SK-N-SH (cell line): Measurements from ENCODE around the gene PPME1. TPM values are rescaled to one million over a fixed set of nuclear protein-coding genes. Genes with fewer than 3 reads are reported as not detected.

Source experiments
- CTCF ChIA-PET: fragments of 300-600, 350-600 bp; formaldehyde crosslinking; extraction: SDS; loops from one replicate; lab custom pipeline; 2021; lab: Yijun Ruan, JAX
- POLR2A ChIA-PET: fragments of 350-600 bp; sonication (Branson Sonifier 250); formaldehyde crosslinking; extraction: SDS; loops from one replicate; lab custom pipeline; 2020; ENCODE audit warnings: antibody characterized with exemption, inconsistent platforms; lab: Yijun Ruan, JAX
- DNase-seq: peaks from one replicate; pipeline ENCODE4 v3.0.0; 2012
- H2AFZ ChIP-seq: fragments of 200-600 bp; sonication (generic); 2 replicates; pipeline ENCODE4 v1.8.1; 2016; ENCODE audit warnings: antibody characterized with exemption, mild to moderate bottlenecking, low read depth
- H3F3A ChIP-seq: fragments of 200-600 bp; sonication (generic); replicated peaks from 2 replicates; pipeline ENCODE3; 2016; ENCODE audit warnings: antibody characterized with exemption, mild to moderate bottlenecking; ENCODE audit not compliant: insufficient read depth
- H3K27ac ChIP-seq, 2 experiments: fragments of 200-500 bp in 1 of 2; fragments of 200-600 bp in 1 of 2; sonication (Bioruptor generic) in 1 of 2; sonication (generic), shearing (Covaris generic) in 1 of 2; 2 replicates each; pipeline versions ENCODE4 v1.5.1 to v1.6.1; 2014 to 2016; ENCODE audit warnings: low read depth in 2 of 2, inconsistent platforms in 1 of 2, low read length in 1 of 2, mild to moderate bottlenecking in 1 of 2, mixed read lengths in 1 of 2
- H3K27me3 ChIP-seq: fragments of 200-600 bp; sonication (generic), shearing (Covaris generic); 2 replicates; pipeline ENCODE4 v1.6.1; 2016; ENCODE audit warnings: mixed run types; ENCODE audit not compliant: insufficient read depth
- H3K36me3 ChIP-seq, 2 experiments: fragments of 200-500 bp in 1 of 2; fragments of 200-600 bp in 1 of 2; sonication (Bioruptor generic) in 1 of 2; sonication (generic) in 1 of 2; replicated peaks in 1 of 2; 2 replicates each; pipeline versions ENCODE3 to v1.5.1; 2014 to 2016; ENCODE audit warnings: low read length in 1 of 2, mild to moderate bottlenecking in 1 of 2; ENCODE audit not compliant: insufficient read depth in 2 of 2, control insufficient read depth in 1 of 2
- H3K4me1 ChIP-seq, 2 experiments: fragments of 200-500 bp in 1 of 2; fragments of 200-600 bp in 1 of 2; sonication (Bioruptor generic) in 1 of 2; sonication (generic), shearing (Covaris generic) in 1 of 2; 2 replicates each; pipeline versions ENCODE4 v1.5.1 to v1.6.1; 2014 to 2016; ENCODE audit warnings: low read depth in 1 of 2, low read length in 1 of 2, mixed run types in 1 of 2; ENCODE audit not compliant: insufficient read depth in 2 of 2, control insufficient read depth in 1 of 2
- H3K4me2 ChIP-seq: fragments of 200-600 bp; sonication (generic), shearing (Covaris generic); 2 replicates; pipeline ENCODE4 v1.6.1; 2017; ENCODE audit warnings: mixed run types
- H3K4me3 ChIP-seq, 2 experiments: fragments of 200-500 bp in 1 of 2; fragments of 200-600 bp in 1 of 2; sonication (Bioruptor generic) in 1 of 2; sonication (generic), shearing (Covaris generic) in 1 of 2; 2 replicates each; pipeline versions ENCODE4 v1.5.1 to v1.8.1; 2014 to 2016; ENCODE audit warnings: low read depth in 2 of 2, inconsistent platforms in 1 of 2, low read length in 1 of 2, mild to moderate bottlenecking in 1 of 2, mixed read lengths in 1 of 2, moderate library complexity in 1 of 2
- H3K79me2 ChIP-seq: fragments of 200-600 bp; sonication (generic); 2 replicates; pipeline ENCODE4 v1.8.1; 2017; ENCODE audit warnings: mild to moderate bottlenecking; ENCODE audit not compliant: insufficient read depth
- H3K9ac ChIP-seq: fragments of 200-600 bp; sonication (generic); 2 replicates; pipeline ENCODE4 v1.6.1; 2017; ENCODE audit warnings: mixed run types
- H3K9me2 ChIP-seq: fragments of 200-600 bp; sonication (generic); 2 replicates; pipeline ENCODE4 v1.6.1; 2017; ENCODE audit warnings: mixed run types
- H3K9me3 ChIP-seq: fragments of 200-600 bp; sonication (generic); 2 replicates; pipeline ENCODE4 v1.6.1; 2017; ENCODE audit warnings: mixed run types, mild to moderate bottlenecking, moderate library complexity
- H4K20me1 ChIP-seq: fragments of 200-600 bp; sonication (generic); 2 replicates; pipeline ENCODE4 v1.6.1; 2017; ENCODE audit warnings: mild to moderate bottlenecking, mixed run types; ENCODE audit not compliant: insufficient read depth
- EP300 ChIP-seq, 2 experiments: IDR thresholded peaks; 2 replicates each; pipeline versions ENCODE4 v1.4.0 to v1.6.1; 2012; ENCODE audit warnings: borderline replicate concordance in 1 of 2, low read depth in 1 of 2, low read length in 1 of 2
- EZH2phosphoT487 ChIP-seq: fragments of 200-600 bp; sonication (generic); IDR thresholded peaks from 2 replicates; pipeline ENCODE4 v1.6.1; 2017; ENCODE audit warnings: low read depth, mixed run types, mild to moderate bottlenecking, antibody characterized with exemption, moderate library complexity, borderline replicate concordance
- FOSL2 ChIP-seq: IDR thresholded peaks from 2 replicates; pipeline ENCODE4 v1.4.0; 2012; ENCODE audit warnings: low read depth, mild to moderate bottlenecking, moderate library complexity, borderline replicate concordance
- FOXM1 ChIP-seq: IDR thresholded peaks from 2 replicates; pipeline ENCODE4 v1.4.0; 2012; ENCODE audit warnings: low read depth, mild to moderate bottlenecking
- JUND ChIP-seq: IDR thresholded peaks from 2 replicates; pipeline ENCODE4 v1.4.0; 2012
- PBX3 ChIP-seq: IDR thresholded peaks from 2 replicates; pipeline ENCODE4; 2012
- POLR2AphosphoS5 ChIP-seq: IDR thresholded peaks from 2 replicates; pipeline ENCODE4 v1.6.1; 2012; ENCODE audit warnings: low read depth, low read length
- RAD21 ChIP-seq: IDR thresholded peaks from 2 replicates; pipeline ENCODE4 v1.6.1; 2012; ENCODE audit warnings: mild to moderate bottlenecking, low read length
- TEAD4 ChIP-seq: IDR thresholded peaks from 2 replicates; pipeline ENCODE4 v1.4.0; 2012; ENCODE audit warnings: mild to moderate bottlenecking, borderline replicate concordance; ENCODE audit not compliant: insufficient read depth
- WGBS: methylation state at CpG from one replicate; pipeline ENCODE4 v1.1.6; 2017; ENCODE audit warnings: low lambda C conversion rate; 5-methylcytosine and 5-hydroxymethylcytosine counted together
- polyA plus RNA-seq, 3 experiments: library from polyadenylated mRNA; depleted of rRNA; stranded (reverse); fragments of >200 nt; gene quantifications; 2 replicates each; pipeline ENCODE4 v1.2.3, GENCODE V29; 2012
- TF ChIP-seq, protein P1 (sequence below): IDR thresholded peaks from 2 replicates; pipeline ENCODE4 v1.6.1; 2012; ENCODE audit warnings: mild to moderate bottlenecking, low read depth, low read length, moderate library complexity
- TF ChIP-seq, protein P2 (sequence below): fragments of 200-600 bp; sonication (generic); IDR thresholded peaks from 2 replicates; pipeline ENCODE4 v1.6.1; 2017; ENCODE audit warnings: antibody characterized with exemption, mild to moderate bottlenecking, moderate library complexity
- TF ChIP-seq, protein P3 (sequence below): fragments of 150-350 bp; IDR thresholded peaks from 2 replicates; pipeline ENCODE4 v1.6.1; 2016; ENCODE audit warnings: mild to moderate bottlenecking, low read depth, low read length

PPME1 gene
- polyA plus RNA-seq, 1 of the 3 experiments (the other 2 are of a cell fraction) = 107 TPM

DNA sequence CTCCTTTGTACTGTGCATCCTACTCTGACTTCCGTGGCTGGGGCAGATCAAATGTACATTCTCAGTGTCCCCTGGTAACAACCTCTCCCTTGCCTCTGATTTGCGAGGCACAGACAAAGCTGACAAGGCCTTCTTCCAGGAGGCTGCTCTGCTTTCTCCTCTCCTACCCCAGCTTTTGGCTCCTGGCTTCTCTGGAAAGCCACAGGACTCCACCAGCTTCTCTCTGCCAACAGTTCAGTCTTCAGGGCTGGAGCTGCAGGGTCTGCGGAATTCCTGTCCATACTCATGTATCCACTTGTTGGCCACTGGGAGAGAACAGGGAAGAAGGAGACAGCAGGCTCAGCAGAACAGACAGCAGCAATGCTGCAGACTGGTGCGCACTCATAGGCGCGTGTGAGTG is 95.9 kb downstream of the PPME1 start:
- Histone ChIP-seq H3K9me2 (no peaks in the 10 kb centered on the region), H2AFZ (no peak overlapping the region), H4K20me1 (no peaks in the 10 kb centered on the region), H3K9me3 (no peaks in the 10 kb centered on the region), H3K36me3 (peaks cover 0 to 10% of the 10 kb centered on the region in 2 experiments), H3K4me1 (no peaks in the 10 kb centered on the region), H3K4me3 (no peak overlapping the region), H3K9ac (no peak overlapping the region), H3K27me3 (no peaks in the 10 kb centered on the region), H3F3A (no peaks in the 10 kb centered on the region), H3K79me2 (no peaks in the 10 kb centered on the region), H3K4me2 (no peak overlapping the region), H3K27ac (no peak overlapping the region)
- no peak for TF ChIP-seq TEAD4
- TF ChIP-seq, protein P1, sequence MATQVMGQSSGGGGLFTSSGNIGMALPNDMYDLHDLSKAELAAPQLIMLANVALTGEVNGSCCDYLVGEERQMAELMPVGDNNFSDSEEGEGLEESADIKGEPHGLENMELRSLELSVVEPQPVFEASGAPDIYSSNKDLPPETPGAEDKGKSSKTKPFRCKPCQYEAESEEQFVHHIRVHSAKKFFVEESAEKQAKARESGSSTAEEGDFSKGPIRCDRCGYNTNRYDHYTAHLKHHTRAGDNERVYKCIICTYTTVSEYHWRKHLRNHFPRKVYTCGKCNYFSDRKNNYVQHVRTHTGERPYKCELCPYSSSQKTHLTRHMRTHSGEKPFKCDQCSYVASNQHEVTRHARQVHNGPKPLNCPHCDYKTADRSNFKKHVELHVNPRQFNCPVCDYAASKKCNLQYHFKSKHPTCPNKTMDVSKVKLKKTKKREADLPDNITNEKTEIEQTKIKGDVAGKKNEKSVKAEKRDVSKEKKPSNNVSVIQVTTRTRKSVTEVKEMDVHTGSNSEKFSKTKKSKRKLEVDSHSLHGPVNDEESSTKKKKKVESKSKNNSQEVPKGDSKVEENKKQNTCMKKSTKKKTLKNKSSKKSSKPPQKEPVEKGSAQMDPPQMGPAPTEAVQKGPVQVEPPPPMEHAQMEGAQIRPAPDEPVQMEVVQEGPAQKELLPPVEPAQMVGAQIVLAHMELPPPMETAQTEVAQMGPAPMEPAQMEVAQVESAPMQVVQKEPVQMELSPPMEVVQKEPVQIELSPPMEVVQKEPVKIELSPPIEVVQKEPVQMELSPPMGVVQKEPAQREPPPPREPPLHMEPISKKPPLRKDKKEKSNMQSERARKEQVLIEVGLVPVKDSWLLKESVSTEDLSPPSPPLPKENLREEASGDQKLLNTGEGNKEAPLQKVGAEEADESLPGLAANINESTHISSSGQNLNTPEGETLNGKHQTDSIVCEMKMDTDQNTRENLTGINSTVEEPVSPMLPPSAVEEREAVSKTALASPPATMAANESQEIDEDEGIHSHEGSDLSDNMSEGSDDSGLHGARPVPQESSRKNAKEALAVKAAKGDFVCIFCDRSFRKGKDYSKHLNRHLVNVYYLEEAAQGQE = no peak
- TF ChIP-seq RAD21 = no peak
- TF ChIP-seq, protein P2, sequence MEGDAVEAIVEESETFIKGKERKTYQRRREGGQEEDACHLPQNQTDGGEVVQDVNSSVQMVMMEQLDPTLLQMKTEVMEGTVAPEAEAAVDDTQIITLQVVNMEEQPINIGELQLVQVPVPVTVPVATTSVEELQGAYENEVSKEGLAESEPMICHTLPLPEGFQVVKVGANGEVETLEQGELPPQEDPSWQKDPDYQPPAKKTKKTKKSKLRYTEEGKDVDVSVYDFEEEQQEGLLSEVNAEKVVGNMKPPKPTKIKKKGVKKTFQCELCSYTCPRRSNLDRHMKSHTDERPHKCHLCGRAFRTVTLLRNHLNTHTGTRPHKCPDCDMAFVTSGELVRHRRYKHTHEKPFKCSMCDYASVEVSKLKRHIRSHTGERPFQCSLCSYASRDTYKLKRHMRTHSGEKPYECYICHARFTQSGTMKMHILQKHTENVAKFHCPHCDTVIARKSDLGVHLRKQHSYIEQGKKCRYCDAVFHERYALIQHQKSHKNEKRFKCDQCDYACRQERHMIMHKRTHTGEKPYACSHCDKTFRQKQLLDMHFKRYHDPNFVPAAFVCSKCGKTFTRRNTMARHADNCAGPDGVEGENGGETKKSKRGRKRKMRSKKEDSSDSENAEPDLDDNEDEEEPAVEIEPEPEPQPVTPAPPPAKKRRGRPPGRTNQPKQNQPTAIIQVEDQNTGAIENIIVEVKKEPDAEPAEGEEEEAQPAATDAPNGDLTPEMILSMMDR = no peak
- no peak for TF ChIP-seq POLR2AphosphoS5
- TF ChIP-seq, protein P3, sequence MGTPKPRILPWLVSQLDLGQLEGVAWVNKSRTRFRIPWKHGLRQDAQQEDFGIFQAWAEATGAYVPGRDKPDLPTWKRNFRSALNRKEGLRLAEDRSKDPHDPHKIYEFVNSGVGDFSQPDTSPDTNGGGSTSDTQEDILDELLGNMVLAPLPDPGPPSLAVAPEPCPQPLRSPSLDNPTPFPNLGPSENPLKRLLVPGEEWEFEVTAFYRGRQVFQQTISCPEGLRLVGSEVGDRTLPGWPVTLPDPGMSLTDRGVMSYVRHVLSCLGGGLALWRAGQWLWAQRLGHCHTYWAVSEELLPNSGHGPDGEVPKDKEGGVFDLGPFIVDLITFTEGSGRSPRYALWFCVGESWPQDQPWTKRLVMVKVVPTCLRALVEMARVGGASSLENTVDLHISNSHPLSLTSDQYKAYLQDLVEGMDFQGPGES = no peak
- no peak for TF ChIP-seq FOXM1
- no peak for TF ChIP-seq PBX3
- no peak for TF ChIP-seq EZH2phosphoT487
- no peak for TF ChIP-seq EP300 (IDR thresholded peaks at IDR 0.05; ENCODE audit: borderline replicate concordance in 1 of 2, low read depth in 1 of 2, low read length in 1 of 2)
- no peak for TF ChIP-seq JUND
- TF ChIP-seq FOSL2 = no peak
- CTCF ChIA-PET = interaction anchor here (1.0 kb wide), 1 partner anchor 11 kb away, joined by 5 read pairs; no protein-coding TSS in a partner anchor
- POLR2A ChIA-PET = no interaction called here
- DNase-seq = no peak
- WGBS = 97% methylated on average over 6 of the region's 6 CpGs
